ENCODE measurements around the gene CDH4.

DNA sequence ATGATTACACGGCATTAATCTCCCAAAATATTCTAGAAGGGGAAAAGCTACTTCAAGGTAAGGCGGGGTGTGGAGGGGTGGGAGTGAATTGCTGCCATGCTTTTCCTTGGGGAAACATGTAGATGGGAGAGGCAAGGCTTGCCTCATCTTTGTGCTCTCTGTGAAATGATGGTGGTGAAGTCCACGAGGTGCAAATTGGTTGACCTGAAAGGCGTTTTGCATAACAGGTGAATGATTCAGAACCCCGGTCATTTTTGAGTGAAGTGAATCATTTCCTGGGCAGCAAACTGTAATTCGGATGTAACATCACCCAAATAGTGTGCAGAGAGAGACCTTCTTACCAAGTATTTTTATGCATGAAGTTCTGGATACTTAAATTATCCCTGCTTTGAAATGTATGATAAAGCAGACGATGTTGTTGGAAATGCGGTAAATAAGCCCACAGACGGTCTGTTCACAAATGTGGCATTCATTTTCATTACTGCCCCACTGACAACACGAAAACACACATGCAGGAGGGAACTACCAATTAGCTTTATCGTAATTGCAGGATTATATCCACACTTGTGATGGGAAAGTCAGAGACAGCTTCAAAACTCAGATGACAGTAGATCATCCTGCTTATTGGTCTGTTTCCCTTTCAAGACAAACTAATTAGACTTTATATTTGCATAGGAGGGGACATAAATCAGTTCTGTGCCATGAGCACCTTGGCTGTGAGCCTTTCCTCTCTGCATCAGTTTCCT is 3.0 kb downstream of the CDH4 start:
- TF ChIP-seq, protein P1, sequence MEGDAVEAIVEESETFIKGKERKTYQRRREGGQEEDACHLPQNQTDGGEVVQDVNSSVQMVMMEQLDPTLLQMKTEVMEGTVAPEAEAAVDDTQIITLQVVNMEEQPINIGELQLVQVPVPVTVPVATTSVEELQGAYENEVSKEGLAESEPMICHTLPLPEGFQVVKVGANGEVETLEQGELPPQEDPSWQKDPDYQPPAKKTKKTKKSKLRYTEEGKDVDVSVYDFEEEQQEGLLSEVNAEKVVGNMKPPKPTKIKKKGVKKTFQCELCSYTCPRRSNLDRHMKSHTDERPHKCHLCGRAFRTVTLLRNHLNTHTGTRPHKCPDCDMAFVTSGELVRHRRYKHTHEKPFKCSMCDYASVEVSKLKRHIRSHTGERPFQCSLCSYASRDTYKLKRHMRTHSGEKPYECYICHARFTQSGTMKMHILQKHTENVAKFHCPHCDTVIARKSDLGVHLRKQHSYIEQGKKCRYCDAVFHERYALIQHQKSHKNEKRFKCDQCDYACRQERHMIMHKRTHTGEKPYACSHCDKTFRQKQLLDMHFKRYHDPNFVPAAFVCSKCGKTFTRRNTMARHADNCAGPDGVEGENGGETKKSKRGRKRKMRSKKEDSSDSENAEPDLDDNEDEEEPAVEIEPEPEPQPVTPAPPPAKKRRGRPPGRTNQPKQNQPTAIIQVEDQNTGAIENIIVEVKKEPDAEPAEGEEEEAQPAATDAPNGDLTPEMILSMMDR (IDR thresholded peaks at IDR 0.05) = no peak
- no peak for TF ChIP-seq SIN3A (IDR thresholded peaks at IDR 0.05; ENCODE audit: borderline replicate concordance, insufficient read depth, low read depth, low read length)
